GM12865 (cell line): ENCODE results near the gene CADM3.
A peak's percentile ranks its signal among the peaks of the same experiment; 100 is the strongest.

ENCODE experiments used
- DNase-seq: peaks from one replicate; pipeline ENCODE4 v3.0.0; 2010; ENCODE audit warnings: low read depth
- H3K4me3 ChIP-seq: 2 replicates; pipeline ENCODE4 v1.5.1; 2011; ENCODE audit warnings: mild to moderate bottlenecking, low read depth, low read length, control low read depth
- TF ChIP-seq, protein P1 (sequence below): IDR thresholded peaks from 2 replicates; pipeline ENCODE4 v1.5.1; 2011; ENCODE audit warnings: low read length, control low read depth, low read depth, inconsistent platforms; ENCODE audit not compliant: insufficient read depth; ENCODE audit errors: missing control alignments

The CADM3 gene, protein sequence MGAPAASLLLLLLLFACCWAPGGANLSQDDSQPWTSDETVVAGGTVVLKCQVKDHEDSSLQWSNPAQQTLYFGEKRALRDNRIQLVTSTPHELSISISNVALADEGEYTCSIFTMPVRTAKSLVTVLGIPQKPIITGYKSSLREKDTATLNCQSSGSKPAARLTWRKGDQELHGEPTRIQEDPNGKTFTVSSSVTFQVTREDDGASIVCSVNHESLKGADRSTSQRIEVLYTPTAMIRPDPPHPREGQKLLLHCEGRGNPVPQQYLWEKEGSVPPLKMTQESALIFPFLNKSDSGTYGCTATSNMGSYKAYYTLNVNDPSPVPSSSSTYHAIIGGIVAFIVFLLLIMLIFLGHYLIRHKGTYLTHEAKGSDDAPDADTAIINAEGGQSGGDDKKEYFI

DNA sequence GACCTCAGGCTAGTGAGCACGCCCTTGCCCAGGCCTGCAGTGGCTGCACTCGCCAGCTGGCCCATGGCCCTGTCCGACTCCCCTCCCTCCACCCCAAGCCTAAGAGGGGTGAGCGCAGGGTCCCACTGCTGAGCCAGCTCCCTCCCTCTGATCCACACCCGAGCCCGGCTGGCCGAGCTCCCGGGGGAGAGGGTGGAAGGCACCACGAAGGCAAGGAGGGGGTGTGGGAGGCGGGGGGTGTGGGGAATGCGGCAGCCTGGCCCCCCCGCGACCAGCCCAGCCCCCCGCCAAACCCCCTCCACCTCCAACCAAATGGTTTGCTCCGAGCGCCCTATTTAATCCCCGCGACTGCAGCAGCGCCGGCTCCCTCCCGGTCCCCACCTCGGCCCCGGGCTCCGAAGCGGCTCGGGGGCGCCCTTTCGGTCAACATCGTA lies at the start of gene CADM3:
TSS of gene CADM3 (plus strand) at position 362 of the 434 bp plus-strand sequence. CDS start 151 bp downstream, outside the sequence.
- DNase-seq = no peak
- no peak within 1 kb of the TSS for H3K4me3 ChIP-seq
- TF ChIP-seq, protein P1, sequence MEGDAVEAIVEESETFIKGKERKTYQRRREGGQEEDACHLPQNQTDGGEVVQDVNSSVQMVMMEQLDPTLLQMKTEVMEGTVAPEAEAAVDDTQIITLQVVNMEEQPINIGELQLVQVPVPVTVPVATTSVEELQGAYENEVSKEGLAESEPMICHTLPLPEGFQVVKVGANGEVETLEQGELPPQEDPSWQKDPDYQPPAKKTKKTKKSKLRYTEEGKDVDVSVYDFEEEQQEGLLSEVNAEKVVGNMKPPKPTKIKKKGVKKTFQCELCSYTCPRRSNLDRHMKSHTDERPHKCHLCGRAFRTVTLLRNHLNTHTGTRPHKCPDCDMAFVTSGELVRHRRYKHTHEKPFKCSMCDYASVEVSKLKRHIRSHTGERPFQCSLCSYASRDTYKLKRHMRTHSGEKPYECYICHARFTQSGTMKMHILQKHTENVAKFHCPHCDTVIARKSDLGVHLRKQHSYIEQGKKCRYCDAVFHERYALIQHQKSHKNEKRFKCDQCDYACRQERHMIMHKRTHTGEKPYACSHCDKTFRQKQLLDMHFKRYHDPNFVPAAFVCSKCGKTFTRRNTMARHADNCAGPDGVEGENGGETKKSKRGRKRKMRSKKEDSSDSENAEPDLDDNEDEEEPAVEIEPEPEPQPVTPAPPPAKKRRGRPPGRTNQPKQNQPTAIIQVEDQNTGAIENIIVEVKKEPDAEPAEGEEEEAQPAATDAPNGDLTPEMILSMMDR = no peak

DNA sequence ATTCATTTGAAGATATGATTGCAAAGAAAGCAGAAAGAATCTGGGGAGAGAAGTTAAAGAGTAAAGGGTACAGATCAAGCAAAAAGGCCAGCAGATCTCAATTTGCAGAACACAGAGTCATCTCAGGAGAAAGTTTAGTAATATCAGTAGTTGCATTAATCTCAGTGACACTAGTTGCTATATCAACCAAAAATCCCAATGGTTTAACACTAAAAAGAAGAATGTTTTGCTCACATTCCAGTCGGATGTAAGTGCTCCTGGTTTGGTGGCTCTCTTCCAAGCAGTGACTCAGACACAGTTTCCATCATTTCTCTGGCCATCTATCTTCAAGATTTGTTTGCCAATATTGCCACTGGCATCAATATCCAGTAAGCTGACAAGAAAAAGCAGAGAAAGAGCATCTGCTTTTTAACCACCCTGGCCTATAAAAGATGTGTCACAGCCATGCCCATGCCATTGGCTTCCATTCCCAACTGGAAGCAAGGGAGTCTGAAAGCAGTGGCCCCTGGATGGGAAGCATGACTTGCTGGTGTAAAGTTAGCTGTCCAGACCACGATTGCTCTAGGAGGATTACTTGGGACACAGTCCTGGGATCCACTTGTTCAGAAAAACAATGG lies 49.3 kb upstream of the CADM3 start:
- DNase-seq = peak; percentile 51
- no peak overlapping the region for H3K4me3 ChIP-seq
- TF ChIP-seq, protein P1 = no peak

DNA sequence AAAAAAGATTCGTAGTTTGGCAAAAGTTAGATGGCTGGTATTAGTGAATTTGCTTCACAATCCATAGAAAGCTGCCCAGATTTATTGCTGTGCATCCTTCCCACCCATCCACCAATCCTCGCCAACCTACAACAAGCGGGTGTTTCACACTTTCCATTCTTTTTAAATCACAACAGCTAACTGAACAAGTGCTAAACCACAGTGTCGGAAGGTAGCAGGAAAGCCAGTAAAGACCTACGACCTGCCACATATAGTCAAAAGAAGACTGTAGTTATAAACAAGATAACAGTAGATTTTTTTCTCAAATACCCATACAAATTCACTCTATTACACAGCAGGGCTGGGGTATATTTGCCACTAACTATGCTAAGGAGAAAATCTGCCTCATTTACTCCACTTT lies 47.8 kb upstream of the CADM3 start:
- TF ChIP-seq, protein P1 = no peak
- no peak for DNase-seq
- H3K4me3 ChIP-seq = no peak overlapping the region

DNA sequence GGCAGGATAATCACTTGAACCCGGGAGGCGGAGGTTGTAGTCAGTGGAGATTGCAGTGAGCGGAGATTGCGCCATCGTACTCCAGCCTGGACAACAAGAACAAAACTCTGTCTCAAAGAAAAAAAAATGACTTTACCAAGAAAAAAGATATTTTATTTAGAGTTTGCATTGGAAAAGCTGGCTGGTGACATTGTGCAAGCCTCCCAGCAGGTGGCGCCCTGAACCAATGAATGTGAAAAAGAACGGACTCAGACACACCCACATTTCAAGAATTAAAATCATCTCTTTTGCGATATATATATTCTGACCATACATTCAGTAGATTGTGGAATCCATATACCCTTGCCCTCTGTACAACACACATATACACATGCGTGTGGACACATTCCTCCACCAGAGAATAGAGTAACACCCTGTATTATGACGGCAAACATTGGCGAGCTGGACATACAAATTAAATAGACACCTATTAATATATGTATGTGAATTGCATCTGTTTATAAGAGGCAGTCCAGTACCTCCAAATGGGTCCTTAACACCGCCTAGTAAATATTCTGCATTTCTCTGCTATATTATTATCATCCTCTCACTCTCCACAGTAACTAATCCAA lies 39.0 kb upstream of the CADM3 start:
- H3K4me3 ChIP-seq = no peak overlapping the region
- peak; percentile 67 for DNase-seq
- TF ChIP-seq, protein P1 = peak; percentile 82

DNA sequence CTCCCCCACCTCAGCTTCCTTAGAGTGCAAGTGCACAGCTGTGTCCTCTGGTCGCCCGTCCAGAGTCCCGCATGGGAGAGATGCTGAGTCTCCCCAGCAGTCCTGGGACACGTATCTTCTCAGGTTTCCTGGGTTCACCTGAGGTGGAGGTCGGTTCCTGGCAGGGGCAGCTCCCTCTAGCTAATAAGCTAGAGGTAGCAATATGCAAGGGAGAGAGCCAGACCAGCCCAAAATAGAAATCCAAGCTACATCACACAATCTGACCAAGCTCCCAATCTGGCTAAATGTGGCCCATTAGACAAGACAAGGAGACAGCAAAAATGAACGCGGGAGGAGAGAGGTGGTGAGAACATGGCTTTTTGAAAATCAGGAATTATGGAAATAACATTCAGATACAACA lies 30.9 kb upstream of the CADM3 start:
- no peak overlapping the region for H3K4me3 ChIP-seq
- TF ChIP-seq, protein P1 = no peak
- DNase-seq = no peak

DNA sequence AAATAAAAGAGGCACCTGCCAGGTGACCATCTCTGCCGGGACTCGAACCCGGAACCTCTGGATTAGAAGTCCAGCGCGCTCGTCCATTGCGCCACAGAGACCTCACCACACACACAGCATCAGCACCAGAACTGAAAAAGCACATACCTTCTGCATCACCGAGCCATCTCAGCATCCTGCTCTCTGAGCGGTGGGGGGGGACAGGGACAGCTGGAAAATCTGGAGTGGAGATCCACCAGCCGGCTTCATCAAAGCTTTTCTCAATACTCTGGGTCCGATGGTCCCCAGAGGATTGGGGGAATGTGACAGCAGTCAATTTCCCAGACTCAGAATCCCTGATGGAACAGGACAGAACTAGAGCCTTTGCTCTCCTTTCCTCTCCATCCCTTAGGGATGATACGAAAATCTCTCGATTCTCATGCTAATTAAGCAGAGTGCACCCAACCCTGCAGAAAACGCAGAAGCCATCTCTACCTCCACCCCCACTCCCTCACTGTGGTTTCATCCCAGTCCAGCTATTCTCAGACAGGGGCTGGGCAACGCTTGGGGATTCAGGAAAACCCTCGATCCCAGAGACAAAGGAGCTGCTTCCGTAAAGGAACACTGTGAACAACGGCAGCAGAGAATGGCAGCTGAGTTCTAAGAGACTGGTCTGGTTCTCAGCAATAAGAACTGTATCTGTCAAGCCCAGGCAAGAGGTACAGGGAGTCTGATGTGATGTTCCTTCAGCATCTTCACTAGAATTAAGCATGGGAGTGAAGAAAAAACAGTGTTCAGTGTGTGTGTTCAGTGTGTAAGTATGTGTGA lies 29.6 kb upstream of the CADM3 start:
- DNase-seq = peak; percentile 5
- no peak overlapping the region for H3K4me3 ChIP-seq
- TF ChIP-seq, protein P1 = no peak
